ENCODE results near the gene LINC01488. TPM values are rescaled to one million over a fixed set of nuclear protein-coding genes. Genes with fewer than 3 reads are reported as not detected.

Gene LINC01488
- total RNA-seq, 1 donor from 2014 or later, result 1.3 TPM

DNA sequence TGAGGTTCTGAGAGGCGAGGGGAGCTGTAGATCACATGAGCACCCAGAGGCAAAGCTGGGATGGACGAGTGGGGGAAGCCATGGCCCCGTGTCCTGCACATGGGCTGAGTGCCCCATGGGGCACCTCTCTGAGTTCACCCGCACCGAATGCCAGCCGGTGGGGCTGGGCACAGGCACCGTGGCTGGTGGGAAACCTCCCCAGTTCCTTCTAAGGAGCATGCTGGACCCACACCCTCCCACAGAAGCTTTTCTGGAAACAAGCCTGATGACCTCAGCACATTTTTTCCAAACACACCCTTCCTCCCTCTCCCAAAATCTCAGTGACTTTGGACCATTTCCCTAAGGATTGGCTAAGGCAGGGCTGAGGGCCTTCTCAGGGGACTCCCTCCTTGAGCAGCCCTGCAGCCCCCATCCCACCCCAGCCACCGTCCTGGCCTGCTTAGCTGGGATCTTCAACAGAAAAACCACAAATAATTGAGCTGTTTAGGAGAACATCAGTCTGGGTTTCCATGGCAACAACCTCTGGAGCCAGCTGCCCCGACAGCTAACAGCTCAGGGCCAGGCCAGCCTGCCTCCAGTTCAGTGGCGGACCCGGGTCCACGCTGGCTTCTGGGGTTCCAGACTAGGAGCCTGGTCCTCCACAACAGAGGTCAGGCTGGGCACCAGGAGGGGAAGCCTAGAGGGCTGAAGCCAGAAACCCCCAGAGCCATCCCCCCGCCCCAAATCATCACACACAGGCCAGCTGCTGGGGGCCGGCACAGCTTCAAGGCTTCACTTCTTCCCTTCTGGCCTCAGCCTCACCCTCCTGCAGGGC lies 18.1 kb upstream of the LINC01488 start:
- no peak overlapping the region for H3K27ac Mint-ChIP-seq
- no peak for DNase-seq (ENCODE audit: low spot score, unreplicated experiment)
- H3K4me3 Mint-ChIP-seq (ENCODE audit: low read depth), result no peak overlapping the region
- TF ChIP-seq CTCF (IDR thresholded peaks at IDR 0.05; ENCODE audit: unreplicated experiment), result no peak
- H3K27me3 Mint-ChIP-seq, result peaks cover 9% of the 10 kb centered on the region
- peaks cover 2% of the 10 kb centered on the region for H3K36me3 Mint-ChIP-seq (ENCODE audit: insufficient read depth)
- peaks cover 11% of the 10 kb centered on the region for H3K4me1 Mint-ChIP-seq (ENCODE audit: low read depth)
- H3K9me3 Mint-ChIP-seq (ENCODE audit: low read depth), result peaks cover 8% of the 10 kb centered on the region

- Mint-ChIP-seq H3K27ac (no peak overlapping the region), H3K4me1 (ENCODE audit: low read depth) (peaks cover 11% of the 10 kb centered on the region), H3K4me3 (ENCODE audit: low read depth) (no peak overlapping the region), H3K27me3 (peaks cover 12% of the 10 kb centered on the region), H3K9me3 (ENCODE audit: low read depth) (peaks cover 8% of the 10 kb centered on the region), H3K36me3 (ENCODE audit: insufficient read depth) (peaks cover 2% of the 10 kb centered on the region)
- DNase-seq (ENCODE audit: low spot score, unreplicated experiment), result no peak
- no peak for TF ChIP-seq CTCF (IDR thresholded peaks at IDR 0.05; ENCODE audit: unreplicated experiment)
Observed at GRCh38 chr11:69463995-69464960, 17.2 kb upstream of the LINC01488 start.

- TF ChIP-seq CTCF (IDR thresholded peaks at IDR 0.05; ENCODE audit: unreplicated experiment), result no peak
- Mint-ChIP-seq H3K4me3 (ENCODE audit: low read depth) (no peak overlapping the region), H3K27ac (no peak overlapping the region), H3K4me1 (ENCODE audit: low read depth) (peaks cover 9% of the 10 kb centered on the region), H3K27me3 (peaks cover 13% of the 10 kb centered on the region), H3K9me3 (ENCODE audit: low read depth) (peaks cover 8% of the 10 kb centered on the region), H3K36me3 (ENCODE audit: insufficient read depth) (peaks cover 2% of the 10 kb centered on the region)
- DNase-seq (ENCODE audit: low spot score, unreplicated experiment), result no peak
Observed at GRCh38 chr11:69465236-69466000, 16.0 kb upstream of the LINC01488 start.

- peaks cover 2% of the 10 kb centered on the region for H3K36me3 Mint-ChIP-seq (ENCODE audit: insufficient read depth)
- H3K4me1 Mint-ChIP-seq (ENCODE audit: low read depth), result peaks cover 9% of the 10 kb centered on the region
- no peak for TF ChIP-seq CTCF (IDR thresholded peaks at IDR 0.05; ENCODE audit: unreplicated experiment)
- H3K9me3 Mint-ChIP-seq (ENCODE audit: low read depth), result peaks cover 3% of the 10 kb centered on the region
- no peak overlapping the region for H3K27ac Mint-ChIP-seq
- peaks cover 13% of the 10 kb centered on the region for H3K27me3 Mint-ChIP-seq
- no peak for DNase-seq (ENCODE audit: low spot score, unreplicated experiment)
- H3K4me3 Mint-ChIP-seq (ENCODE audit: low read depth), result no peak overlapping the region
Observed at GRCh38 chr11:69466039-69466438, 15.4 kb upstream of the LINC01488 start.

Data from progenitor cell of endocrine pancreas (in vitro differentiated cells).